ENCODE measurements around the gene PRKCZ. TPM values are rescaled to one million over a fixed set of nuclear protein-coding genes. Genes with fewer than 3 reads are reported as not detected.

The PRKCZ gene
- total and polyA plus RNA-seq, 9 of the 15 experiments (the other 6 are each of a cell fraction or from before 2014, with no cell fraction given), result 0.07 to 3.1 (median 1.3) TPM

DNA sequence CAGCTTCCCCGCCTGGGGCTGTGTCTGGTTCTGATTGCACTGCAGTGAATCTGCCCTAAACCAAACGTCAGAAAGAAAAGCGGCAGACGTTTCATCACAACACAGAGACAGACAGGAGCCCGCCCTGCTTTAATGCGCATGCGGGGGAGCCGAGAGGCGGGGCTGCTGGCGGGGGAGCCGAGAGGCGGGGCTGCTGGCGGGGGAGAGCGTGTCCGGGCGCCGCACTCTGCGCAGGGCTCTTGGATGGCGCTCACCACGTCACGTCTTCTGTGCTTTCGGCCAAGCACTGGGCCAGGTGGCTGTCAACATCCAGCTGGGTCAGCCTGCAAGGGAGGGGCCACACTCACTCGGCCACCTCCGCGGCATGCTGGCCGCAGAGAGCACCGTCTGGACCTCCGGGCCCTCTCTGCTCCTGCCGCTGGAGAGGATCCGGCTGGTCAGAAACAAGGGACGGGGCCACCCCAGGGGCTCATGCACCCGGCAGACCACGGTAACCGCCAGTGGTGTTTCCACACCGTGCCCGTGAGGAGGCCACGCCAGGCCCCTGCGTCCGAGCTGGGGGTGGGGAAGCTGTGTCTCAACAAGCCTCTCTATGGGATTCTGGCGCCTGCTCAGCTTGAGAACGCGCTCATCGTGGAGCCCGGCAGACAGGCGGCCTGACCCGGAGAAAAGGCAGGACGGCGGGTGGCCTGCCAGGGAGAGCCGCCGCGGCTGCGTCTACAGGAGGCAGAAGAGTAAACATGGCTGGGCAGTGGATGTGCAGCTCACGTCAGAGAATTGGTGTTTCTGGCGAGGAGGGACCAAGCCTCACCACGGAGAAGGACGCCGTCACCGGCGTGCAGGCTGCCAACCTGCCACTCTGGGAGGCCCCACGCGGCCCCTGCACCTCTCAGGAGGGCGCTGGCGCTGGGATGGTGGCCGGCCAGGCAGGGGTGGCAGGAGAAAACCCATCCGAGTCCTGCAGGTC lies 139.5 kb downstream of the PRKCZ start (continued):
- TF ChIP-seq TRIM25 (IDR thresholded peaks at IDR 0.05; ENCODE audit: borderline replicate concordance) (no peak), GTF2B (IDR thresholded peaks at IDR 0.05; ENCODE audit: extremely low read depth, insufficient read length) (no peak), ESRRA (IDR thresholded peaks at IDR 0.05; ENCODE audit: borderline replicate concordance, low read depth) (peak; percentile 16; the same call in 1 of the 2 replicates), ZEB2 (IDR thresholded peaks at IDR 0.05) (no peak), FOXK1 (CRISPR knock-in tag; IDR thresholded peaks at IDR 0.05; ENCODE audit: borderline replicate concordance) (no peak), STAT5B (CRISPR knock-in tag; IDR thresholded peaks at IDR 0.05) (no peak), TBL1XR1 (IDR thresholded peaks at IDR 0.05; ENCODE audit: low read length in 2 of 2) (peak in 1 of 2 experiments; percentile 34; a peak in 1 of 4 replicates), U2AF1 (optimal IDR thresholded peaks at IDR 0.05; ENCODE audit: low read depth, low read length) (no peak), ZNF695 (CRISPR knock-in tag; IDR thresholded peaks at IDR 0.05) (no peak), SAFB (IDR thresholded peaks at IDR 0.05; ENCODE audit: borderline replicate concordance, low read depth, low read length) (no peak), ZBTB2 (IDR thresholded peaks at IDR 0.05) (peak; percentile 92), KLF6 (CRISPR knock-in tag; IDR thresholded peaks at IDR 0.05; ENCODE audit: borderline replicate concordance) (no peak), PYGO2 (tag; IDR thresholded peaks at IDR 0.05) (no peak), MYNN (IDR thresholded peaks at IDR 0.05) (peak; percentile 91), MYNN (CRISPR knock-in tag; IDR thresholded peaks at IDR 0.05) (no peak), LCOR (CRISPR knock-in tag; IDR thresholded peaks at IDR 0.05) (peak; percentile 56; the same call in 1 of the 2 replicates), FOXP4 (CRISPR knock-in tag; IDR thresholded peaks at IDR 0.05; ENCODE audit: borderline replicate concordance) (no peak)
- TF ChIP-seq, protein P1, sequence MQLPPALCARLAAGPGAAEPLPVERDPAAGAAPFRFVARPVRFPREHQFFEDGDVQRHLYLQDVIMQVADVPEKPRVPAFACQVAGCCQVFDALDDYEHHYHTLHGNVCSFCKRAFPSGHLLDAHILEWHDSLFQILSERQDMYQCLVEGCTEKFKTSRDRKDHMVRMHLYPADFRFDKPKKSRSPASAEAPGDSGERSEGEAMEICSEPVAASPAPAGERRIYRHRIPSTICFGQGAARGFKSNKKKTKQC (CRISPR knock-in tag; IDR thresholded peaks at IDR 0.05), result no peak
